GM18499 (cell line): Measurements from ENCODE around the gene KIF26A.
"Not testable (repeated sequence)": the region's sequence is repeated elsewhere in the genome, so short reads cannot be mapped to it uniquely, and the experiment has no call there.

Experiments
- ATAC-seq: cut with Tn5 transposase; IDR thresholded peaks from one replicate; pipeline ENCODE4 v1.9.1; 2021; ENCODE audit warnings: moderate number of reproducible peaks; ENCODE audit not compliant: insufficient read depth, unreplicated experiment

The KIF26A gene

DNA sequence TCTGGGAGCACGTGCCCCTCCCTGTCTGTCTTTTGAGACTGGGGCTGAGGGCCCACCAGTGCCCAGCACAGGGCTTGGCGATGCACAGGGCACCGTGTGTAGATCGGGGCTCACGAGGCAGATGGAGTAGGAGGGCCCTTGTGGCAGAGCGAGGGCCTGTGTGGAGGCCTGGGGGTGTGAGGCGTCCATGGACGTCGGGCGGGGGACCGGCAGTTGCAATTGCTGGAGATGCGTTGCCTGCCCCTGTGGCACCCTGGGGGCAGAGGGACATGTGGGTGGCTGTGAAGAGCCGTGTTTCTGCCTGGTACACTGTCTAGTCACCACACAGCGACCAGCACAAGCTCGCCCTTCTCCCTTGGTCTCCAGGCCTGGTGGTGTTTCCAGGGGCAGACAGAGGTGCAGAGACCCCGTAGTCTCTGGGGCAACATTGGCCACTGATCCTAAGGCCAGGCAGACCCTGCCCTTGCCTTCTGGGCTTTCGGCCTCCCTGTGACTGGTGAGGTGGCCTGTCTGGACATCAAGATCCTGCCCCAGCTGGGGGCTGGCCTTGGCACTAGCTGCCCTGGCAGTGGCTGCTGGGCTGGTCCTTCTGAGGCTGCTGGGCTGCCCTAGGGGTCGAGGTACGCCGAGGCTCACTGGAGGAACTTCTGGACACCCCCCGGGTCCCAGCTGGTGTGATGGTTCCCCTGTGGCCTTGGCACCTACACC, 14.5 kb downstream of the KIF26A start:
- ATAC-seq = no peak

- ATAC-seq = not testable (repeated sequence)
These were observed 15.0 kb downstream of the KIF26A start for GRCh38 chr14:104153394-104153755.

- ATAC-seq = no peak
These were observed 15.9 kb downstream of the KIF26A start for GRCh38 chr14:104154246-104154645.

GRCh38 chr14:104155513-104155912, 17.1 kb downstream of the KIF26A start:
- no peak for ATAC-seq

GRCh38 chr14:104156142-104156541, 17.8 kb downstream of the KIF26A start:
- ATAC-seq = no peak

DNA sequence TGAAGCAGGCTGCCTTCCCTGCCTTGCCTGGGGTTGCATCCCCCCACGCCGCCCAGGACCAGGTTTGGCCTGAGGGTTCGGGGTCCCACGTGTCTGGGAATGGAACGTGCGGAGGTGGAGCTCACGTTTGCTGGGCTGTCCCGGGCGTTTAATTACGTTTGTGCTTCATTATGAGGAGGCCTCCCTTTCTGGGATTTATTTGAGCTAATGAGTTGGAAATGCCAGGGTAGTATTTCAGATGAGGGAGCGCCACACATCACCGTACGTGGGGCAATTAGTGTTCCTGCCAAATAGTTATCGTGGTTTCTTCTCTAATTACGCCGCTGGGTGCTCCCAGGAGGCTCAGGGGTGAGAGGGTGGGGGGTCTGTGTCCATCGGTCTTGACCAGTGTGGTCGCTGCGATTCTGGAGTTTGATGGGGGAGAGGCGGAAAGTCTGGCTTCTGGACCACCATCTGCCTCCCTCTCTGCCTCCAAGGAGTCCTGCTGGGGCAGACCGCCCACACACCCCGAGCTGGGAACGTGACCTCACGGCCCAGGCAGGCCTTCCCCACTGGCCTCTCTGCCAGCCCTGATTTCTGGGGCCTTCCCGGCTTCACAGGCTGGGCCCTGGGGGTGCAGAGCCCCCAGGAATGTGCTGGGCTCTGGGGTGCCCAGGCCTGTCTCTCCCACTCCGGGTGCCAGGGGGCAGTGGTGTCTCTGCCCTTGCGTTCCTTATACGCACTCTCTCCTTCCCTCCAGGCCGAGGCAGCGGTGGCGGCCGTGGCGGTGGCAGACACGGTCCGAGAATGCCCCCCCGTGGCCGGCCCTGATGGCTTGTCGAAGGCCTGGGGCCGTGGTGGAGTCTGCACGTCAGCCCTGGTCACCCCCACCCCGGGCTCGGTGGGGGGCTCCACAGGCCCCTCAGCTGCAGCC, 18.9 kb downstream of the KIF26A start:
- ATAC-seq = no peak

DNA sequence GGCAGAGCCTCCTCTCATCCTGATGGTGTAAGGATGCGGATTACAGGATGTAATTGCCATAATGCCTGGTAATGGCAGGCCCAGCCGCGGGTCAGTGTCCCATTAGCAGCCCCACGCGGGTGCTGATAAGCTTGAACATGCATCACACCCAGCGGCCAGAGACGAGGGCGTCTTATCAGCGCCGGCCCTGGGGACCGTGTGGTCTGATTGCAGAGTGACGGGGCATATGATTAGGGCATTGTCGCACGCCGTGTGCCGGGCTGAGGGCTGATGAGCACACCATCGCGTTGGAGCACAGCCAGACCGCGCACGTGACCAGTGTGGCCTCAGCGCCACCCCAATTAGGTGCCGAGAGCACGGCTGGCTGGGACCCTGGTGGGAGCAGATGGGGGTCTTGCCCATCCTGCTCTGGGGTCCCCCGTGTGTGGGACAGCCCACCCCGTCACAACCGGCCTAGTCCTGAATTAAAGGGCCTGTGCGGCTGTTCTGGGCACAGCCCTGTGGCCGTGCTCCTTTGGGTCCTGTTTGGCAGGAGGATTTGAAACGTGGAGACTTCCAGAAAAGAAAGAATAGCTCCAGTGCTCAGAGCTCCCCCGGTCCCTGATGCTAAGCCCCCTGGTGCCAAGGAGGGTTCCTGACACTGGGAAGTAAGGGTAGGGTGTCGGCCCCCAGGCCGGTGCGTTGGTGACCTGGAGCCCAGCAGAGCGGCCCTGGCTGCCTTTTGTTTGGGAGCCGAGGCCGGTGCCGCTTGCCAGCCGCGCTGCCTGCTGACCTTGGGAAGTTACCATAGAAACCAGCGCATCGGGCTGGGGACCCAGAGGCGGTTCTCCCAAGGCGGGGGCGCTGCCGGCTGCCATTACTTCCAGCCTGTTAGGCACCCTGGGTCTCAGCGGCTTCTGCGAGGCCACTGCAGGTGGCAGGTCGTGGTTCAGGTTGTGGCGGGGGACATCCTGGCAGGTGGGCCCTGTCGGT, 20.7 kb downstream of the KIF26A start:
- no peak for ATAC-seq

DNA sequence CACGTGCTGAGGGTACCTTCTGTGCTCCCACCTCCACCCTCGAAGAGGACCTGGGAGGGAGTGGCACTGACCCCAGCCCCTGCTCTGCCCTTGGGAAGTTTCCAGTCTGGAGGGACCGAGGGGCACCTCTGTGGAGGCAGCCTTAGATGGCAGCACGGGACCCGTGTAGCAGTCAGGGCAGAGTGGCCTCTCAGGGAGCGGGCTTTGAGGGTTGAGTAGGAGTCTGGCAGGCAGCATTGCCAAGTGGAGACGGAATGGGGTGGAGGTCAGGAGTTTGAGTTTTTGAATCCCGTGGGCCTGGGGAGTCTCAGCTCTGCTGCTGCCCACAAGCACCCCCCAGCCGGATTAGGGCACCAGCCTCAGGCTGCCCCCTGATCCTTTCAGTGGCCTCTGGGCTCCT, 21.6 kb downstream of the KIF26A start:
- ATAC-seq = no peak

DNA sequence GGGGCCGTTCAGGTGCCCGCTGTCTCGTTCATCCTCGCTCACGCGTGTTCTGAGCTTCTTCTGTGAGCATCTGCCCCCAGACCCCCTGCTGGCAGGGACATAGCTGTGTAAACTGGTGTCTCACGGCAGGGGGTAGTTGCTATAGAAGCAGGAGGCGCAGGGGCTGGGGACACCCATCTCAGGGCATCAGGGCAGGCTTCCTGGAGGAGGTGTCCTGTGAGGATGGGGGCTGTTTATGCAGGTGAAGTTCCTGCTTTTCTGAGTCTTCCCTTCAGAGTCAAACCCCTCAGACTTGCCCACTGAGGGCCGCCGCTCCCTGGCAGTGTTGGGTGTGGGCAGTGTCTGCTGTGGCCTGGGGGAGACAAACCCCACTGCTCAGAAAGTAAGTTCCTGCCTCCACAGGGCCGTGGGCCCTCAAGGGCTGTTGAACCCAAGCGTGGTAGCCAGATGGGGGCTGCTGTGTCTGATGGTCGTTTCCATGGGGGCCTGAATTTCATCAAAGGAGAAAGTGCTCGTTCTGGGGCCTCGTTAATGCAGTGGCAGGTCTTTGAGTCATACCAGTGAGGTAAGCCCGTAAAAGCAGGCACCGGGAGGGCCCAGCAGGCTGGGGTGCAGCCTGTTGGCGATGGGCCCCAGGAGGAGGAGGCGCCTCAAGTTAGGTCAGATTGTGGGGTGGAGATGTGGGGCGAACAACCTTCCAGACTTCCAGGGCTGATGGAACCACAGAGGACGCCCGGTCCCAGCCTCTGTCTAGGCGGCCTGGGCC, 23.4 kb downstream of the KIF26A start:
- ATAC-seq = no peak

GRCh38 chr14:104162495-104162894, 24.1 kb downstream of the KIF26A start:
- ATAC-seq = no peak

DNA sequence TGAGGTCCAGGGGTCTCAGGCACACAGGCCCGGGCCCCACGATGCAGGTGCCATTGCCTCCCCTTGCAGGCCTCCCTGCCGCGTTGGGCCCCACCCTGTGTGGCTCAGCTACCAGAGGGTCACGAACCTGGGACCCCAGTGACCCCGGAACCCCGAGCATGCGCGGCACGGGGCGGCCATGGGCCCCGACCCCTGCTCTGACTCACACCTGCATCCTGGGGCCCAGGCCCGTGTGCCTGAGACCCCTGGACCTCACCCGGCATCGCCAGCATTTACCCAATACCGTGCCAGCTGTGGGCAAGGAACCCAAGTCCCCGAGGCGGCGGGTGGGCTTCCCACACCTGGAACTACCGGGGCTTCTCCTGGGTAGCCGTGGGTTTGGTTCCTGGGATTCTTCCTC, 25.2 kb downstream of the KIF26A start:
- ATAC-seq = no peak

GRCh38 chr14:104164041-104164440, 25.7 kb downstream of the KIF26A start:
- ATAC-seq = no peak

DNA sequence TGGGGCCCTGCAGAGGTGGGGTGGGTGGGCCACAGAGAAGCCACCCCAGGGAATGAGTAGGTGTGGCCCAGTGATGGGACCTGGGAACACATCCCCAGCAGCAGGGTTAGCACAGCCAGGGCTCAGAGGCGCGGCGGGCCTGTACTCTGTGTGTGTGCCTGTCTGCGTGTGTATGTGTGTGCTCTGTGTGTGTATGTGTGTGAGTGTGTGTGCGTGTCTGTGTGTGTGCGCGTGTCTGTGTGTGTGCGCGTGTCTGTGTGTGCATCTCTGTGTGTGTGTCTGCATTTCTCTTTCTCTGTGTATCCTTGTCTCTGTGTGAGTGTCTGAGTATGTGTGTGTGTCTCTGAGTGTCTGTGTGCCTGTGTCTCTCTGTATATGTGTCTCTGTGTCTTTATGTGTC, 26.1 kb downstream of the KIF26A start:
- no peak for ATAC-seq

GRCh38 chr14:104166698-104167097, 28.3 kb downstream of the KIF26A start:
- no peak for ATAC-seq

GRCh38 chr14:104168603-104169002, 30.2 kb downstream of the KIF26A start:
- no peak for ATAC-seq

- no peak for ATAC-seq
These were observed 30.8 kb downstream of the KIF26A start for GRCh38 chr14:104169005-104169698.

GRCh38 chr14:104169699-104170479, 31.5 kb downstream of the KIF26A start:
- ATAC-seq = no peak

- no peak for ATAC-seq
These were observed 32.8 kb downstream of the KIF26A start for GRCh38 chr14:104171029-104171697.
